ENCODE data around the gene LRMDA. TPM values are rescaled to one million over a fixed set of nuclear protein-coding genes. Genes with fewer than 3 reads are reported as not detected.

LRMDA gene
- total RNA-seq, 1 donor from 2014 or later, result not detected

DNA sequence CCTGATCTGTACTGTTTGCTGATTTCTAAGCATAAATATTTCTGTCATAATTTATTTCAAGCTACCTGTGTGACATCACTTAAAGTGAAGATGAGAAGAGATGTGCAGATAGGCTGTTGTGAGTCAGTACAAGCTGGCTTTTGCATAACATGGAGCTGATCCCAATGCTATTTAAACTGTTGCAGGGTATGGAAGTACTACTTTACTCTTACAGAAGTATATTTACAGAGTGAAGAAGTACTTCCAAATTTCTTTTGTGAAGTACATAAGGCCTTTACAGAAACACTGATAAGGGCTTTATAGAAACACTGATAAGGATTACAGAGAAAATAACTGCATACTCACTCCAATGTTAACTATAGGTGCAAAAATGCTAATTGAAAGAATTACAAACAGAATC, 911.6 kb downstream of the LRMDA start:
- DNase-seq (ENCODE audit: low read depth), result no peak

DNA sequence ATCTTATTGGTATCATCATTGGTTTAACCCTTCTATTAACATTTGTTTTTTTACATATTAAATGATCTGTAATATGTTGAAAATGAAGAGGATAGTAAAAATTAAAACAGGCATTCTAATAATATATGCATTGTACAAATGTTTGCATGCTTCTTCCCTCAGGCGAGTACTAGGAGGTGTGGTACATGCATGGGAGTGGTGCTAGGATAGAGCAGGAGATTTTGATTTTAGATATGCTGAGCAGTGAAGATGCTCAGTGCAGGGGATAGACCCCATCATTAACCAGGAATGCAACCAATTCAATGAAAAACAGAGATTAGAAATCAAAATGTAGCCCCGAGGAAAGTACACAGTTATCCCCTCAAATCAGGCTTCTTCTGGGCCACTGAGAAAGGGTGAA, 916.4 kb downstream of the LRMDA start:
- no peak for DNase-seq (ENCODE audit: low read depth)

DNA sequence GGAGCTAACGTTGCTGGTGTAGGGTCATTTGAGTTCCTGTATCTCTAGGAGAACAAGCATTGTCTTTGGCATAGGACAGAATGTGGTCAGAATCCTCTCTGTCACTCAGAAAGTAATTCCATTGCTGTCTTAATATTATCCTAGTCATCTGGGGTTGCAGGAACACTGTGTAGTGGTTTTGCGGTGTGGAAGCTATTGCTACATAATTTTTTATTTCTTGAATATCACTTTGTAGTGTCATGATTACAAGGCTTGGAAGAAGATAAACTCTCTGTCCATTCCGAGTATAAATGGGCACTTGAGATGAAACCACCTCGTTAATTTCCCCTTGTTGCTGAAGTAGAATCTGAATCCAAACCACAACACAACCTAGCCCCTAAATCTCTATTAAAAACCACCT, 919.2 kb downstream of the LRMDA start:
- DNase-seq (ENCODE audit: low read depth), result peak; percentile 80

DNA sequence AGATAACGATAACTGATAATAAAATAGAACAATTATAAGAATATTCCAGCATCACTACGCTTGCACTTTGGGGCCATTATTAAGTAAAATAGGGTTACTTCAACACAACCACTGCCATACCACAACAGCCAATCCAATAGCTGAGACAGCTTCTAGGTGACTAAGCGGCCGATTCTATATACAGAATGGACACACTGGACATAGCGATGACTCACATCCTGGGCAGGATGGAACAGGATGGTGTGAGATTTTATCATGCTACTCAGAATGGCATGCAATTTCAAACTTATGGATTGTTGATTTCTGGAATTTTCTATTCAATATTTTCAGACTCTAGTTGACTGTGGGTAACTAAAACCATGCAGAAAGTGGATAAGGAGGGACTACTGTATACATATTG, 920.9 kb downstream of the LRMDA start:
- DNase-seq (ENCODE audit: low read depth), result peak; percentile 41

DNA sequence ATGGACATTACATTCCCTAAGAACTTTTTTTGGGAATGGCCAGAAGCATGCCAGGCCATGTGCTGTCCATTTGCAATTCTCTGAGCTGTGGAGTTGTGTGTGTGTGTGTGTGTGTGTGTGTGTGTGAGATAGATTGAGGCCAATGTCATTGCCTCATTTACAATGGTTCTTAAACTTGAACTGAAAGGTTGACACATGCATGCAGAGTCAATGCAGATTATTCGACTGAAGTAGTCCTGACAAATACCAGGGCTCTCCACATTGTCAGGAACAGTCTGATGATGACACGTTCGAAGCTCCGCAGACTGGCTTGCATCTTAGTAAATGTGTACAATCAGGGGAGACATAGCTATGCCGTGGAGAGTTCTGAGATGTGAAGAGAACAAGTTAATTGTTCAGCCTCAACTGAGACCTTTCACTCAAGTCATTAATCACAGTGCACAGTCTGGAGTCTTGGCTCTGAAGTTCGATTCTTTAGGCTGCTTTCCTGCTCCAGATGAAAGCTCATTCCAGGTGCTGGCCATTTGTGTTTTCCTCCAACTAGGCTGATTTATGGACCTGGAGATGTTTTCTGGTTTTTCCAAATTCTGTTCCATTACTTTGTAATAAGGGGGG, 921.9 kb downstream of the LRMDA start:
- DNase-seq (ENCODE audit: low read depth), result no peak

DNA sequence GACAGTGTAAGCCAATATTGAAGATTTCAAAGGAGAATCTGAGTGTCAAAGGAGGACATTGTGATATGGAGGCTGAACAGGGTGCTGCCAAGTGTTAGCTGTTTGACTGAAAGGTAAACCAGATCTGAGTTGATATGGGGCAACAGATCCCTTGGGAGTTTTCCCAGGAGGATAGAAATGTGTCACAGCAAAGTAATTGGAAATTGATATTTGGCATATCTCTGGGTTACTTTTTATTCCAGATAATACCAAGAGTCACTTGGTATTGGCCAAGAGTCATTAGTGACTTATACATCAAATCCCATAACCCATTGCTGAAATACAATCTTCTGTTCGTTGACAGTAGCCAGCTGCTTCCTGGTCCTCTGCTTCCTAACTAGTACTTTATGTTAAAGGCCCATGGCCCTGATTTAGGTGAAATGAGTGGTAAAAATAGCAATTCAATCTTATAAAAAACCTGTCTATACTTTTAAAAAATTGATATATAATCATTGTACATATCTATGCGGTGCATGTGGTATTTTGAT, 922.9 kb downstream of the LRMDA start:
- DNase-seq (ENCODE audit: low read depth), result no peak

DNA sequence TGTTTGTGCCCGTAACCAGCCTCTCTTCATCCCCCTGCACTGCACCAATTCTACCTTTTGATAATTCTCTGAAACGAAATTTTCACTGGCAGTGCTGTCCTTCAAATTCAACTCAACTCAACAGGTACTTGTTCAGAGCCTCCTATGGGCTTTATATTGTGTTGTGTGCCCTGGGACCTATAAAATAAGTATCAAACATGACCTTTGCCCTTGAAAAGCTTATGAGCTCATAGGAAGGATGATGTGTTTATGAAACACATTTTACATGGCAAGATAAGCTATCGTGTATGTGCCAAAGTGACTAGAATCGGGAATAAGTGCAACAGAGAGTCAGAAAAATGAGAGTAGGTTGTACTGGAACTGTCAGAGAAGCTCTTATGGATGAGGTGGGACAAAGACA, 923.5 kb downstream of the LRMDA start:
- DNase-seq (ENCODE audit: low read depth), result no peak

DNA sequence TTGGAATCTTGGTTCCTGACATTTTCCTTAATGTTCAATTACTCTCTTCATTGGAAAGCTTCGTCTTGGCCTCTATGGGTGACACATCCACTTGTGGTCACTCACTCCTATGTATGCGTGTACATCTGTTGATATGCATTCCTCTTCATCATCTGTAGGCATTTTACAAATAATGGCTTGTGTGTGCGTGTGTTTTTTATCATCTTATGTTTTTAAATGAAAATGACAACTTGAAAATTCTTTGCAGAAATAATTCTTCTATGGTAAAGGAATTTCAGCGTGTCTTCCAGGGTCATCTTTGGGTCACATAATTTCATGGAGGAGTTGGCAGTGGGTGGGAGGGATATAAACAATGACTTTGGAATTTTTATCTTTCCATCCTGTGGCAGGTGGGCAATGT, 925.1 kb downstream of the LRMDA start:
- no peak for DNase-seq (ENCODE audit: low read depth)

DNA sequence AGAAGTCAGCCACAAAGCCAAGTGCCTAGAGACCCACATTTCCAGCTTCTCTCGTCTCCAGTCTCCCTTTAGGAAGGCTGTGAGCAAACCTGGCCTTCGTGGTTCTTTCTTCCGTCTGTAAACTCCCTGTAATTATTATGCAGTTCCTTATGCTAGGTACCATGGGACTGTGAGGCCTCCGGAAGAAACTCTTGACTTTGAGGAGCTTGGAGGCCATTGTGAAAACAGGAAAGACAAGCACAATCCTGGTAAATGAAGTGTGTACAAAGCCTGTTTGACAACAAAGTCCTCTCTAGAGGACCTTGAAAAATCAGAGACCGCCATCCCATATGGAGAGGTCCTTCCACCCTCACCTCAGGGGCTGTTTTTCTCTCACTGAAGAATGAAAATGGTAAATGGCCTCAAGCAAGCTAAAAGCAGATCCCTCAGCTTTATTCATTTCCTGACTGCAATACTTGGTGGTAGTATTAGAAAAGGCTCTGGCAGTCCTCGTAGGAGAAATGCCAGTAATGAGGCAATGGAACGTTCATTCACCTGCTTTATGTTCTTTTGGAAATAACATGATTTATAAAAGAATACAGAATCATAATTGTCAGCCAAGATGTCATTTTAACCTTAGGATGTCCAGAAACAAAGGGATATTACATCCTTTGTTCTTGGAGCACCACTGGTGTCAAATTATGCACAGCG, 926.4 kb downstream of the LRMDA start:
- DNase-seq (ENCODE audit: low read depth), result no peak

DNA sequence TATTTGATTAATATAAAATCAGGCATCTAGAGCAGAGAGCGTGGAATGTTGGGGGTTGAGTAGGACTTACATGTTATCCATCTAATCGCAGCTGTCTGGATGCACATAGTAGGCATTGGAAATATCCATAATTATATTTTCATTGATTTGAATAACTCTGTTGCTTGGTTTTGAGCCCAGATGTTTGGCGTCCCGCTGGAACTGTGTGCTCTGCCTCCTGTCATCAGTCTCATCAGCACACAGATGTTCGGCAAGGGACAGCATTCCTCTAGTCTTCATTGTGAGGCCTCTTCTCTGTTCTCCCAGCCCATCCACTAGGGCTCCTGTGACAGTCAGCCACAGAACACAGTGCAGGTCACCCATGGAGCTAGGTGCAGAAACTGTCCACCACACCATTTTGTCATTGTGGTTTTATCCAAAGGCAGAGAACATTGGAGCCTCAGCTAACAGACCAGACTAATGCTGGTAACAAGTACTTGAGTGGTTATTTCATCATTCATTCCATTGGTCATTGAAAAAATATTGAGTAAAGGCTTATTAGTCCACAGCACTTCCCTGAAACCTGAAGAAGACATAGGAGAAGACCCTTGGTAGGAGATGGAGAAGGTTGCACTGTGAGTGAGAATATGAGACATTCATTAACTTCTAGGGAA, 927.4 kb downstream of the LRMDA start:
- DNase-seq (ENCODE audit: low read depth), result no peak

DNA sequence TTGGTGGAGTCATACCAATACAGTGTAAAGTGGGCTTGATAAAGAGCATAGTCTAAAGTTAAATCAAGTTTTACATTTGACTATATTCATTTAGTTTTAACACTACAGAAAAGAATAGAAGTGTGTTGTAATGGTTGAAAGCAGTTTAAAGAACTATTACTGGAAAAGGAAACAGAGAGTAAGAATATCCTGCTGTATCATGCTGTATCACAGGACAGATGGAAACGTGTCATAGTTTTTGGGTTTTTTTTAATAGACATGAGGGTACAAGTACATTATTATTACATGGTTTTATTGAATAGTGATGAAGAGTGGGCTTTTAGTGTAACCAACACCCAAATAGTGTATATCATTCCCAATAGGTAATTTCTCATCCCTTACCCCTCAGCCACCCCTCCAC, 944.3 kb downstream of the LRMDA start:
- DNase-seq (ENCODE audit: low read depth), result no peak

DNA sequence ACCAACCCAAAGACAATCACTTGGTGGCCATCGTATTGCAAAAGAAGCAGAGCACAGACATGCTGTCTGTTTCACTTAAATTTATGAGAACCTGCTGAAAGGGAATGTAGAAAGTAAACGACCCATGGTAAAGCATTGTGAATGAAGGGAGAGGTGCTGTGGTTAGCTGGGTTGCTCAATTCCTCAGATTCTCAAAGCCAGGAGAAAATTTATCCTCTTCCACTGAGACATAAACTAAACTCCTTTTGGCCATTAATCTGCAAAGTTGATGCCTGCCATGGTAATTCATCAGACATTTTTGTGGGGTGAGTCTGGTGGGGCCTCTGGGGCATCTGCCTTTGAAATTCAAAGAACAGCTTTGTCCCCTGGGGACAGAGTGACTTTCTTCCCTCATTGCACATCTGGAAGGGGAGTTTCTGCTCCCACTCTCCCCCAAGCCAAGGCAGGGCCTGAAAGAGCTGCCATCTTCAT, 951.0 kb downstream of the LRMDA start:
- peak; percentile 36 for DNase-seq (ENCODE audit: low read depth)

DNA sequence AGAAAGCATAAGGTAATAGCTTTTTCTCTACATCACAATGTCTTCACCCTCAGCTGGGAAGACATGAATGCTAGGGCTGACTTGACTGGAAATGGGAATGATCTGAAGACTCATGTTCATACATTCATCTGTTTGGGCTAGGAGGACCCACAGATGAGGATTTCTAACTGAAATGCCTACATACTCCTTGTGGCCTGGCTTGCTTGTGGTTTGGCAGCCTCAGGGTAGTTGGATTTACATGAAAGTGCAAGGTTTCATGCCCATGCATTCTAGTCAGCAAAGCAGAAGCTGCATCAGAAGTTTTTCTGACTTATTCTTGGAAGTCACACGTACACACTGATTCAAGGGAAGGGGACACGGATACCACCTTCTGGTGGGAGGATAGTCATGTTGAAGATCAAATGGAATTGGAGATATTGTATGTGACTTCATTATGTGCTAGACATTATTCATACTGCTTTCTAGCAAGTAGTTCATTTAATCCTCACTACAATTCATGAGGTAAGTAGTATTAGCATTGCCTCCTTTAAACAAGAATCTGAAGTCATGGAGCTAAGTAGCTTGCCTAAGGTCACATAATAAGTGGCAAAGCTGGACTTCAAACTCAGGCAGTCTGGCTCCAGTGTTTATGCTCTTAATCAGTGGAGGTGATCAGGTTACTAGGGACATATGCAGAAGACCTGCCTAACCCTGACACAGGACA, 957.0 kb downstream of the LRMDA start:
- no peak for DNase-seq (ENCODE audit: low read depth)

DNA sequence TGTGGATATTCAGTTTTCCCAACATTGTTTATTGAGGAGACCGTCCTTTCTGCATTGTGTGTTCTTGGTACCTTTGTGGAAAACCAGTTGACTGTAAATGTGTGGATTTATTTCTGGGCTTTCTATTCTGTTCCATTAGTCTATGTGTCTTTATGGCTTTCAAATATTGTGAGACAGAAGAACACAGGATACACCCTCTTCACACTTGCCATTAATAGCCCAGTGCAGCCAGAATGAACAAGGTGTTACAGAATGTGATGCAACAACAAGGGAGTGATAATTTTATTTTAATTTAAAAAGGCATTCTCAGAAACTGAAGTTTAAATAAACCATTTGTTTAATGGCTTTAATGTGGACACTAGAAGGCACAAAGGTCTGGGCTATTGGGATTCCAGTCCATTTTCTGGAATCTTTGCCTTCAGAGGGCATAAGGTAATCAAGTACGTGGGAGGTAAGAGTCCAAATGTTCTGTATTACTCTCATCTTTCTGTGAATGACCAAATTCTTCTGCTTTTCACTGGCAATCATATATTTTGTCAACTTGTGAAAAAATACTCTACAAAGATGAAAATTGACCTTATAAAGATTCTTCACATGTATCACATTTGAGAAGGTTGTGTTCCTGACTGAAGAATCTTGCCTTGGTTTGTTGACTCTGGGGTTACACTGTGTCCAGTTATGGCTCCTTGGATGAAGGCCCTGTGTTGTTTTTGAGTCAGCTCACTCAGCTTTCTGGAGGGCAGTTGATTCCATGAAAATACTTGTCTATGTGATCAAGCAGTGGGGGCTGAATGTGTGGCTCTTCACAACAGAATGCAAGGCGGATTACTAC, 962.7 kb downstream of the LRMDA start:
- DNase-seq (ENCODE audit: low read depth), result no peak

DNA sequence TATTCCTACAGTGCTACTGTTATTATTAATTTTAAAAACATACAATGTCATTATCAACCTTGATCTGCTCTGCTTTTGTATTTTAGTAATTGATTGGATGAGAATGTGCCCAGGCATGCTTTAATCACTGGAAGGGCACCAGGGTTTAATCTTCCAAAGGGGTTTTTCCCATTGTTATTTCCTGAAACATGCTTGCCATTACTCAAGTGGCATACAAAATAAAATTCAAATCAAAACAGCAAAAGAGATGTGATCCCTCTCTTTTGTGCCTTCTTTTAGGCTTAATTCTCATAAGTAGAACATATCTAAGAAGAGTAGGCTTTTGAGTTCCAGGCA, 963.3 kb downstream of the LRMDA start:
- no peak for DNase-seq (ENCODE audit: low read depth)

DNA sequence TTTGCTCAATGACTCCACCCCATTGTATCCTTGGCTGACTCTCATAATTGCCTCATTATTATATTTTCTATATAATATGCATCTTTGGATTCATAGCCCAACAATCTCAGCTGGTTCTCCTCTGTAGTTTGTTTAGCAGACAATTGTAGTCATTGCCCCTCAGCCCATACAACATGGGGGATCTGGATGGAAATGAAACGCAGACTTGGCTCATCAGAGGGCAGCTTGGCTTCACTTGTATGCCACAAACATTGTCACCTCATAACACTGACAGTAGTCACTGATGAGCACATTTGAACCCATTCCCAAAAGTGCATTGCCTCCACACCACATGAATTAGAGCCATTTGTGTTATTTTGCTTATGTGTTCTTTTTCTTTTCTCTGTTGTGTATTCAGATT, 963.8 kb downstream of the LRMDA start:
- DNase-seq (ENCODE audit: low read depth), result no peak

DNA sequence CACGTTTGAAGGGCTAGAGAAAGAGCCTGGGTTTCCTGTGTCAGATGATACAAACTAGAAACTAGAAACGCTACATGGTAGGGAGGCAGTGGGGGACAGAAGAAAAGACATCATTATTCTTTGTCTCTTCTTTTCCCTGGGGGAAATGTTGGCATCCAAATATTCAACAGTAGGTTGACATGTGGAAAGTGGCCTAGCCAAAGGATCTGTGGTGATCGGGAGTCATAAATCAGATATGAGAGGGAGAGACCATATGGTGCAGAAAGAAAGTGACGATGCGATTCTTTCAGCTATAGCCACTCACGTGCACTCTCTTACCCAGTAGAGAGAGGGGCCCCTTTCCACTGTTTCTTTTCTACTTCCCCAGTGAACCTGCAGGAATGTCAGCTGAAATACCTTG, 964.7 kb downstream of the LRMDA start:
- DNase-seq (ENCODE audit: low read depth), result no peak

DNA sequence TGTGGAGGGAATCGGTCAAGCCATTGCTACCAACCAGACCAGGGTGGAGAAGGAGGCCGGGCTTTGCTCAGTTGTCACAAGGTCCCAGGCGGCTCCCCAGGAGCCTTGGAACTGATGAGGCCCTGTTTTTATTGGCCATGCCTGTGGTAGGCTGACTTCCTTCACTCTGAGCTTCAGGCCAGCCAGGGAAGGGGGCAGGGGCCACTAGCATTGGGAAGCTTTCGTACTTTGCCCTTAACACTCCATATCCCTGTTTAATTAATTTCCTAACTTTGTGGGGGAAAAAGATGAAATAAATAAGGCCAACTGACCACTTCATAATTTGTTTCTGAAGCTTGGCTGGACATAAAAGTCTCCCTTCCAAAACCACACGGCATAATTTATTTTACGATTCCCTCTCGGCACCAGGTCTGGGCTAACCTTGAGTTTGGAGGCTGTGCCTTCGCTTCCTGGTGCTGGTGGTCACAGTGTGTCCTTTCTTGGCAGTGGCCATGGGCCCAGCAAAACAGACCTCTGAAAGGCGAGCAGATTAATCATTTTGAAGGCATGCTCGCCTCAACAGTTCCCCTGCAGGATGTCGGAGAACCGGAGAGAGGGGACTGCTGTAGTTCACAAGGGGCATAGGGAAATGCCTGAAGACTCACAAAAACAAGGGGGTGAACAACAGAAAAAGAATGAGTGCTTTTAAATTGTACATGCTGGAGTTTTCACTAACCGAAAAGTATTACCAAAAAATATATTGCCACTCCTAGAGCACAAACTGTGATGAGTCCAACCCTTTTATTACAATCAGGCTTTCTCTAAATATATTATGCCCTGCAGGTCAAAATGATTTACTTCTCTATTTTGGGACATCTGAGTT, 966.0 kb downstream of the LRMDA start:
- no peak for DNase-seq (ENCODE audit: low read depth)

DNA sequence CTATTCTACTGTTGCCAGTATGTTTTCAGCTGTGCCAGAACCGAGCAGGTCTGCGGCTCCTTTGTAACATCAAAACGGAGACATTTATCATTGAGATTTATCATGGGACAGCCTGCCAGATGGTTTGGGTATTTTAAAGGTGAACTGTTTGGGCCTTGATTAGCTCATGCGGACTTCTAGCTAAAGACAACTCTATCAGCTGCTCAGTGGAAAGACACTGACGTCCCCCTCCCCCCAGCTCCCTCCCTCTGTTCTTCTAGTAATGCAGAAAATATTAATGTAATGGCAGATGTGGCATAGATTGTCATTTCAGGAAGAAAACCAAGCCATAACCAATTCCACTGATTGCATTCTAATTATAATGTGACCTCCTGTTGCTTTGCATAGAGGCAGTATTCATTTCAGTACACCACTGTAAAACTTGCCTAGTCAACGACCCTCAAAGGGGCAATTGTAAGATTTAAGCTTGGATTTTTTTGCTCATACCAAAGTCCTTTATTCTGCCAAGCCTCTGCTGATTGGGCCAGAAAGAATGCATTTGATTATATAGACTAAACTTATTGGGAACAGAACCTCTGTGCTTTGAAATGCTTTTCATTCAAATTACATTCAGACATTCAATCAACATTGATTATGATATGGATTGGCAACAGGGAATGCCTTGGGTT, 966.8 kb downstream of the LRMDA start:
- DNase-seq (ENCODE audit: low read depth), result no peak

DNA sequence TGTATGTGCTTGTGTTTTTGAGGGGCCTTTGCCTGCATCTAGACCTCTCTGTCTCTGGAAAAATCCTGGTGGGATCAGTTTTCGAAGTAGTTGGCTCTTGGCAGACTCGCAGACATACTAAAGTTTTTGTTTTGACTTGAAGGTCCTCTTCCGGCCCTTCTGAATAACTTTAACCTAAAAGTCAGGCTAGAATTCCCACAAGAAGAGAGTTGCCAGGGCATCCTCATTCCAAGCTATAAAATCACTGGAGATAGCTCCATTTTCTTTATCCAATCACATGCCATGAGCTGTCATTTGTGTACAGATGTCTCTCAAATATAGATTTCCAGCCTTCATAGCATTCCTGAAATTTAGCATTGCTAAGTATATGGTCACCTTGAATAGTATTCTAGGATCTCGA, 967.8 kb downstream of the LRMDA start:
- DNase-seq (ENCODE audit: low read depth), result no peak
